HG02759 (cell line): ENCODE results near the gene GMPR.
A peak's percentile ranks its signal among the peaks of the same experiment; 100 is the strongest.

Experiments used
- ATAC-seq: cut with Tn5 transposase; IDR thresholded peaks from one replicate; pipeline ENCODE4 v1.9.1; 2021; ENCODE audit warnings: mild to moderate bottlenecking, moderate library complexity; ENCODE audit not compliant: unreplicated experiment

GMPR gene

GRCh38 chr6:16296061-16296670 is 57.8 kb downstream of the GMPR start:
- ATAC-seq: no peak

- no peak for ATAC-seq
Measured at GRCh38 chr6:16299861-16300260, 61.5 kb downstream of the GMPR start.

DNA sequence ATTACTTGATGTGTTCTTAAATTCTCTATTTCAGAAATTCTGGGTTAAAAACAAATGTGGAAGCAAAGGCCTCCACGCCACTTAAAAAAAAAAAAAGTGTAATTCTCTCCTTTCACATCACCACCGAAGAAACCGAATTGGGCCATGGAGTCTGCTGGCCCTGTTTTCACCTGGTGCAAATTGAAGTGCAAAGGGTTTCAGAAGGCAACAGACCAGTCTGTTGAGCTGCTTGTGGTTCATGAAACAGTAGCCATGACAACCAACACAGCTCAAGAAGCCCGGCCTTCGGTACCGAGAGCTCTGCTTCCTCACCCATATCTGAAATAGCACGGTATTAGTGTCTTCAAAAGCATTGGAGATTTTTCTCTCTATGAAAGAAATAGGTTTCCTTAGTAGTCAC is 63.1 kb downstream of the GMPR start:
- no peak for ATAC-seq

- no peak for ATAC-seq
Measured at GRCh38 chr6:16302721-16303552, 64.5 kb downstream of the GMPR start.

GRCh38 chr6:16305246-16305725 is 66.9 kb downstream of the GMPR start:
- ATAC-seq: peak; percentile 87

GRCh38 chr6:16305788-16306187 is 67.4 kb downstream of the GMPR start:
- peak; percentile 26 for ATAC-seq

GRCh38 chr6:16306334-16306733 is 67.9 kb downstream of the GMPR start:
- ATAC-seq: no peak

GRCh38 chr6:16311763-16312162 is 73.4 kb downstream of the GMPR start:
- ATAC-seq: no peak

DNA sequence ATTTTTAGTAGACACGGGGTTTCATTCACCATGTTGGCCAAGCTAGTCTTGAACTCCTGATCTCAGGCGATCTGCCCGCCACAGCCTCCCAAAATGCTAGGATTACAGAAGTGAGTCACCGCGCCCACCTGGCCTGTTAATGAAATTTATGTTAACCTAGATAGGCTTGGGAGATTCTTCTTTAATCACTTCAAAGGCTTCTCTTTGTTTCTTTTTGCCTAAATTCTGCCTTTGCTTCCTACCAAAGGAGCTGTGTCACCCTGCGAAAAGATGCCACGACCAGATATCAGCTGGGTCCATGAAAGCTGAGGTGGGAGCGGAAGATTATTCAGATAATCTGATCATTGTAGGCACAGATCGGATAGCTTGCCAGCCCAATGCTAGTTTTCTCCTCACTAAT is 75.3 kb downstream of the GMPR start:
- ATAC-seq: no peak

GRCh38 chr6:16314296-16314695 is 75.9 kb downstream of the GMPR start:
- no peak for ATAC-seq

GRCh38 chr6:16316741-16317251 is 78.4 kb downstream of the GMPR start:
- no peak for ATAC-seq

GRCh38 chr6:16318538-16318937 is 80.2 kb downstream of the GMPR start:
- no peak for ATAC-seq

DNA sequence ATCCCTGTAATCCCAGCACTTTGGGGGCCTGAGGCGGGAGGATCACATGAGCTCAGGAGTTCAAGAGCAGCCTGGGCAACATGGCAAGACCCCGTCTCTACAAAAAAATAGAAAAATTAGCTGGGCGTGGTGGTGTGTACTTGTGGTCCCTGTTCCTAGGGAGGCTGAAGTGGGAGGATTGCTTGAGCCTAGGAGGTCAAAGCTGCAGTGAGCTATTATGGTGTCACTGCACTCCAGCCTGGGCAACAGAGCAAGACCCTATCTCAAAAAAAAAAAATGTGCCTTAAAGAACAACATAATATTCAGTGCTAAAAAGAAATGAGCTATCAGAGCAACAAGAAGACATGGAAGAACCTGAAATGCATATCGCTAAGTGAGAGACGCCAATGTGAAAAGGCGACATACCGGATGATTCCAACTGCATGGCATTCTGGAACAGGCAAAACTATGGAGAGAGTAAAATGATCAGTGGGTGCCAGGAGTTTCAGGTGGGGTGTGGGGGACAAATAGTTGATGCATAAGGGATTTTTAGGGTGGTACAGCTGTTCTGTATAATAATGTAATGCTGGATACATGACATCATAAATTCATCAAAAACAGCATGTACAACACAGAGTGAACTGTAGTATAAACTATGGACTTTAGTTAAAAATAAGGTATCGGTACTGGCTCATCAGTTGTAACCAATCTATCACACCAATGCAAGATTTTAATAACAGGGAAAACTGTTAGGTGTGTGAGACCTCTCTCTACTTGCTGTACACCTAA is 80.8 kb downstream of the GMPR start:
- no peak for ATAC-seq

DNA sequence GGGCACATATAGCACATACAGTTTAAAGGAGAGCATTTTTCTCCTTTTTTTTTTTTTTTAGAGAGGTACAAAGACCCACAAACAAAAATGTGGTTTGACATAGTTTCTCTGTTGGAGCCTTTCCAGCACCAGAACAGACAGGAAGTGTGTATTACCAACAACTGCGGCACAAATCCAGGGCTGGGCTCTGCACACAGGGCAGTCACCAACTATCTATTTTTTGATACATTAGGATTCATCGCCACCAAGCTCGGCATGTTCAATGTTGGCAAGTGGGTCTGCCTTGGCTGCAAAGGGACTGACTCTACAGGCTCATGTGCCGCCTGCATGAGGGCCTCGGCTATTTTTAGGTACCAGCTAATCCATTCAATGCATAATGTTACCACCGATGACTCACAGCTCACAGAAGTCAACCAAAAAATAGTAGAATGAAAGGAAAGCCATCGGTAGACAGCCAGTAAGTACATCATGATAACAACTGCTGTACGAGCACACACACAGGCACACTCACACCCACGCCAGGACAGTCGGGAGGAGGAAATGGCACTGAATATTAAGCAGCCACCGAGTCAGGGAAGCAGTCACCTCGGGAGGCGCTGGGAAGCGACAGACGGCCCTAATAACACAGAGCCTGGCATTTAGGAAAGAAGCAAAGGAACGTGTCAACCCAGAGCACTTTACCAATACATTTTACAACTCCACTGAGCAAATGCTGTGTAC is 81.6 kb downstream of the GMPR start:
- ATAC-seq: peak; percentile 67

DNA sequence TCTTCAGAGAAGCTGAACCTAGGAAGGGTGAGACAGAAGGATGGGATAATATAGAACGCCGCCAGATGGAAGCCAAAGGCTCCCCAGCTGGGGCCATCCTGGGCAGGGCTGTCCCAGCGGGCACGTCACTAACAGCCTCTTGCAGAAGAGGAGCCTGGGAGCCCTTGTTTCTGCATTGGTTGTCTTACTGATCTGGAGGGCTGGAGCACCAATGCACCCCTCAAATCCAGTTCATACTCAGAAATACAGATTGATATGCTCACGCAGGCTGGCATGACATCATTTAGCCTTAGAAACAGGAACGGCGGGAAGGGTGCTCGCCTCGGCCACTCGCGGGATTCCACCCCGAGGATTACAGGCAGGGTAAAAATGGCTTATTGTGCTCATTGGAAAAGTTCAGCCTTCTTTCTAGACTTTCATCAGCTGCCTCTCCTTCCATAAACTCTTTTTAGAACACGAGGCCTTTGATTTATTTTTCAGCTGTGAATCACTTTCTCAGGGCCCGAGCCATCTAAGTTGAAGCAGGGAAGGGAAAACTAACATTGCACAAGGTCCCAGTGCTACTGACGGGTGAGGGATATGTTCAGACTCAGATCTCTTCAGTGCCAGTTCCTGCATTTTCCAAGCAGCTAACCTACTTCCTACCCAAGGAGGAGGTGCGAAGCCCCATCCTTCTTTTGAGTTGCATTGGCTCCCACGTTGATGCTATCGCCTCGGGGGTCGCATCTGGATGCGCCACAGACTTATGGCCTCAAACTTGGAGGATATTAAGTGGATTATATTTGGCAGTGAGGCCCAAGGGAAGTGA is 82.3 kb downstream of the GMPR start:
- no peak for ATAC-seq

GRCh38 chr6:16321341-16321710 is 82.9 kb downstream of the GMPR start:
- ATAC-seq: no peak

DNA sequence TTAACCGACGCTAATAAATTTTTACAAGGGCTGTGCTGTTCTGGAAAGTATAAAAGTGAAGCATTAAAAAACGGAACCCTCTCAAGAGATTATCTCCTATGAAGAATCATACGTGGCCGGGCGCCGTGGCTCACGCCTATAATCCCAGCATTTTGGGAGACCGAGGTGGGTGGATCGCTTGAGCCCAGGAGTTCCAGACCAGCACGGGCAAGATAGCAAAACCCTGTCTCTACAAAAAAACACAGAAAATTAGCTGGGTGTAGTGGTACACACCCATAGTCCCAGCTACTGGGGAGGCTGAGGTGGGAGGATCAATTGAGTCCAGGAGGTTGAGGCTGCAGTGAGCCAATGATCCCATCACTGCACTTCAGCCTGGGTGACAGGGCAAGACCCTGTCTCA is 83.4 kb downstream of the GMPR start:
- no peak for ATAC-seq

DNA sequence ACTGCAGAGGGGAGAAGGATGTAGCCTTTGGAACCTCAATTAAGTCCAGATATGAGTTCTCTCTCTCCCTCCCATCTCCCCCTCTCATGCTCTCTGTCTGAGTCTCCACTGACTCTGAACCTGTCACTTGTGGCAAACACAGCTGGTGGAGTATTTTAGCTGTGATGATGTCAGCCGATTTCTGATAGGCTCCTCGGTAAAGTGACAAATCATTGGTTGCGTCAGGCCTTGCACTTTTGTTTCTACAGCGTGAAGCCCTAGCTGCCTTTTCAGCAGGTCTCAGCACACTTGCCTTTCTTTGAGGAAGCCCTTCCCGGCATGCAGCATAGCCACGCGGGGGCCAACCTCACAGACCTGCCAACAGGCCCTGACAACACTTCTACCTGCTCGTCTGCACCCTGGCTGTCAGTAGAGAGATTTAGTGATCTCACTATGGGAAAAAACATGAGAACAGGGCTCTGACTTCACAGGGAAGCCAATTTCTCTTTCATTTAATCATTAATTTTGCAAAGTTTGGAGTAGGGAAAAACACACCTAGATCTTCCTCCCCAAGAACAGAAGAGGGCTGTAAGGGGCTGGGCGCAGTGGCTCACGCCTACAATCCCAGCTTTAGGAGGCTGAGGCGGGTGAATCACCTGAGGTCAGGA is 84.4 kb downstream of the GMPR start:
- ATAC-seq: peak; percentile 81

DNA sequence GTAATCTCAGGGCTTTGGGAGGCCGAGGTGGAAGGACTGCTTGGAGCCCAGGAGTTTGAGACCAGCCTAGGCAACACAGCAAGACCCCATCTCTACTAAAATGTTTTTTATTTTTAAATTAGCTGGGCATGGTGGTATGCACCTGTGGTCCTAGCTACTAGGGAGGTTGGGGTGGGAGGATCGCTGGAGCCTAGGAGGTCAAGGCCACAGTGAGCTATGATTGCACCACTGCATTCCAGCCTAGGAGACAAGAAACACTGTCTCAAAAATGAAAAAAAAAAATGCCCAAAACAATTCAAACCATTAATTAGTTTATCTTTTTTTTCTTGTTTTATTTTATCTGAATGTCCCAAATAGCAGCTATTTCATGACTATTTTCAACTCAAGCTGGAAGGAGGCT is 85.8 kb downstream of the GMPR start:
- ATAC-seq: no peak
